GM19238 (cell line): ENCODE measurements around the gene FRAT2.

Experiments
- DNase-seq: peaks from one replicate; pipeline ENCODE4 v3.0.0; 2011; ENCODE audit warnings: low spot score; ENCODE audit not compliant: insufficient read length

FRAT2 gene

DNA sequence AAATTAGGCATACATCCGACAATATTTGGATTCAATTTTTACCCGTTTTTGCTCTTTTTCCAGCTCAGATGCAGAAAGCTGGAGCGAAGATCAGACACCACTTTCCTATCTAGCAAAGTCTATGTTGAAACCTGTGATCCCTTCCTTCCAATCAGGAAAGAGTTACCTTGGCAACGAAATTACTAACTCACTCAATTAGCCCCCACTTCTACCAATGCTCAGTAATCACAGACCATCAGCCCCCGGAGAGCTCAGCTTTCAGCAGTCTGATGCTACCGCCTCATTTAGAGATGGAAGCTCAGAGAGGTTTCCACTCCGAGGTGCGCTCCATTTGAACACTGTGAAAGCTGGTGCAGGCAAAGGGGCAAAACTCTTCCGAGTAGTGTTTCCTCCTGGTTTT lies 8.8 kb downstream of the FRAT2 start:
- no peak for DNase-seq

- no peak for DNase-seq
Measured at GRCh38 chr10:97323501-97323900, 11.0 kb downstream of the FRAT2 start.

GRCh38 chr10:97321804-97322190 lies 12.7 kb downstream of the FRAT2 start:
- DNase-seq: no peak

GRCh38 chr10:97321032-97321803 lies 13.3 kb downstream of the FRAT2 start:
- DNase-seq: no peak

DNA sequence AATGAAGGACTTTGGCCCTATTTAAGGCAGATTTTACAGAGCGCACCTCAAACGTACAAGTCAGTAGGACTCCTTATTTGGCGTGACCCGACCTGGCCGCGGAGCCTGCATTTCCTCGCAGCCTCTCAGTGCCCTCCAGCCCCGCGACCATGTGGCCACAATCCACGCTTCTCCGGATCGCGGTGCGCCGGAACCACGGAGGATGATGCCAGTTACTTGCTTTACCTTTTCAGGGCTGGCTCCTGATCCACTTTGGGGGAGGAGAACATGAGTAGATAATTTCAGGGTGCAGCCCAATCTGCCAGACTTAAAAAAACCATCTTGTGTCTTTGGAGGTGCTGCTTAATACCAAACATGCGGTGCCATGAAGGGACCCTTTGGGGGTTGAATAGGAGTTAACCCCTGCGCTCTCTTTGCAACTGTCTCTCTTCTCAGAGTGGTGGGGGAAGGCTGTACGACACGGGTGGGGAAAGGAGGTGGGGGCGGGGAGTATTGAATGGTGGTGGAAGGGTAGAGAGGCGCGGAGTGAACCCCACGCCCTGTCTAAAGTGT lies 14.0 kb downstream of the FRAT2 start:
- DNase-seq: no peak

- DNase-seq: peak; percentile 29
Measured at GRCh38 chr10:97319671-97320479, 14.7 kb downstream of the FRAT2 start.

- peak; percentile 74 for DNase-seq
Measured at GRCh38 chr10:97318772-97319651, 15.5 kb downstream of the FRAT2 start, which contains the start of gene FRAT1. Gene FRAT1, plus strand, starts transcription at chr10:97319271. Its CDS starts 183 bp downstream, at chr10:97319454.

- DNase-seq: no peak
Measured at GRCh38 chr10:97314671-97315070, 19.9 kb downstream of the FRAT2 start.

- no peak for DNase-seq
Measured at GRCh38 chr10:97312897-97313296, 21.6 kb downstream of the FRAT2 start.

DNA sequence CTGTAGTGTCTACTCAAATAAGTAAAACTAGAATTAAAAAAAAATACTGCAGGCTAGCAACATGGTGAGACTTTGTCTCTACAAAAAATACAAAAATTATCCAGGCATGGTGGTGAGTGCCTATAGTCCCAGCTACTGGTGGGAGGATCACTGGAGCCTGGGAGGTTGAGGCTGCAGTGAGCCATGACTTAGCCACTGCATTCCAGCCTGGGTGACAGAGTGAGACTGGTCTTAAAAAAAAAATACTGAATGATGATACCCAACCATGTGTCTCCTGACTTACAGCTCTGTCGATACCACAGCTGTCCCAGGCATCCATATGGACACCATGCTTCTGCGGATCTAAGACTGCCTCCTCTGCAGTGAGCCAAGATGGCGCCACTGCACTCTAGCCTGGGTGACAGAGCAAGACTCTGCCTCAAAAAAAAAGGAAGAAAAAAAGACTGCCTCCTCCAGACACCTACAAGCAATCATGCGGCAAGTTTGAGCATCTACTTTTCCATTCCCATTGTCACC lies 23.4 kb downstream of the FRAT2 start:
- no peak for DNase-seq

DNA sequence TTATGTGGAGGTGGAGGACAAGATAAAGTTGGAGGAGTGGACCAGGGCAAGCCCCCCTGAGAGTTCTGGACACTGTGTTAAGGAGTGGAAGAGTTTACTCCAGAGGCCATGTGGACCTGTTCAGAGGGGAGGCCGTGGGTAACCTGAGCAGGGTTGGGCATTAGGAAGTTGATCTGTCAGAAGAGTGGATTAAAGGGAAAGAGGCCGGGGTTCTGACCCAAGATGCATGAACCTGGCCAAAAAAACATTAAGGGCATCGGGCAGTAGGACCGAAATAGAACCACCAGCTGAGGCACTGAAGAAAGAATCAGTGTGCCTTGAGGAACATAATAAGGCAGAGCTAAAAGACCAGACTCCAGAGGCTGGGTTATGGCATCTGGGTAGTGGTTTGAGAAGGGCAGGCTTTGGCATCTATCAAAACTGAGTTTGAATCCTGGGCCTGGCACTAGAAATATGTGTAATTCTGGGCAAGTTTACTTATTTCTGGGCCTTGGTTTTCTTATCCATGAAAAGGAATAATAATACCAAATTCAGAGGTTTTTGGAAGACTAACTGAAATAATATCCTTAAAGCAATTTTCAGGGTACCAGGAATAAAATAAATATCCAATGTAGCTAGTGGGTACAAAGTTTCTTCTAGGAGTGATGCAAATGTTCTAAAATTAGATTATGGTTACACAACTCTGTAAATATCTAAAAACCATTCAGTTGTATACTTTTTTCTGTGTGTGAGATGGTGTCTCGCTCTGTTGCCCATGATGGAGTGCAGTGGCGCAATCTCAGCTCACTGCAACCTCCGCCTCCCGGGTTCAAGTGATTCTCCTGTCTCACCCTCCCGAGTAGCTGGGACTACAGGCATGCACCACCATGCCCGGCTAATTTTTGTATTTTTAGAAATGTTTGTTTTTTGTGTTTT lies 26.4 kb downstream of the FRAT2 start:
- no peak for DNase-seq

GRCh38 chr10:97307441-97307840 lies 27.1 kb downstream of the FRAT2 start:
- DNase-seq: no peak

DNA sequence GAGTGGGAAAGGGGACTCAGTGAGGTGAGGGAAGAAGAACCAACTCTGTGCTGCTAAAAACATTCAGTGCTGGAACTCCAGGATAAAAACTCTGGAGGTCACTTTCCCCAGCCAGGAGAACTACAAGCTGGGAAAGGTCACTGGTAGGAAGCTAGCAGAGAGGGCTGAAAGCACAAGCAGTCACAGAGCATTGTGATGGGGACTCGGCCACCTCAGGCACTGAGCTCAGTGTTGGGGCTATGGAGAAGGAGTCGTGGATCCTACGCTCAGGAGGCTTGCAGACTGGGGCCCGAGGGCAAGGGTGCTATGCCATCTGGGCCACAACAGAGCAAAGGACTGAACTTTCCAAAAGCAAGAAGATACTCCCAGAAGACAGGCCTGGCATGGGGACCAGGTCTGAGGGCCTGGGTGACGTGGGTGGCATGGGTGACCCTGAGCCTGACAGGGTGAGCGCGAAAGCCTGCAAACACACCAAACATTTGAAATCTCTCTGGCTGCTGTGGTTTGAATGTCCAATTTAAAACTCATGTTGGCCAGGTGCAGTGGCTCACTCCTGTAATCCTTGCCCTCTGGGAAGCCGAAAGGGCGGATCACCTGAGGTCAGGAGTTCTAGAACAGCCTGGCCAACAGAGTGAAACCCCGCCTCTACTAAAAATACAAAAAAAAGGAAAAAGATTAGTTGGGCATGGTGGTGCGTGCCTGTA lies 32.3 kb downstream of the FRAT2 start:
- DNase-seq: no peak

DNA sequence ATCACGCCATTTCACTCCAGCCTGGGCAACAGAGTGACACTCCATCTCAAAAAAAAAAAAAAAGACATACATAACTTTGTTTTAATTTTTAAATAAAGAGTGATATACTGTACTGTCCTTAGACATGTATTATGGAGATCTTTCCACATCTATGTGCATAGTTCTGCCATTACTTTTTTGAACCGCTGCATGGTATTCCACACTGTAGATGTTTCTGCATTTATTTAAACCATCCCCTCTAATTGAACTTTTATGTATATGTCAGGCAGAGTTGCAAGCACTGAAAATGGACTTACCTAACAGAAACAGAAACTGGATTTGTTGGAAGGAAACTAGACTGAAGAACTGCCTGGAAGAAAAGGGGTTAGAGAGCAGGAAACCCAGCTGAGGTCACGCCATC lies 33.5 kb downstream of the FRAT2 start:
- no peak for DNase-seq

DNA sequence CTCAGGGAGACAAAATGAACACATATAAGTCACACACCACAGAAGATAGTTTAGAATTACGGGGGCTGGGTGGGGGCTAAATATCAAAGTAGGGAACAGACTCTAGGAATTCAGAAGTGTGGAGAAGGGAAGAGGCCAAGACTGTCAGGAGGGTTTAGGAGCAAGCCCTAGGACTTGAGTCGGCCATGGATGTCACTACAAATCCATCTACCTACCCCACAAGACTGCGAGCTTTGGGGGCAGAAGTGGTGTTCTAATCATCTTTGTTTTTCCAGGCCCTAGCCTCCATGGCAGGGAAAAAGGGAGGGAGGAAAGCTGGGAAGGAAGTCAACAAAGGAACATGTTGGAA lies 36.3 kb downstream of the FRAT2 start:
- DNase-seq: no peak

- no peak for DNase-seq
Measured at GRCh38 chr10:97297556-97298222, 36.8 kb downstream of the FRAT2 start.

DNA sequence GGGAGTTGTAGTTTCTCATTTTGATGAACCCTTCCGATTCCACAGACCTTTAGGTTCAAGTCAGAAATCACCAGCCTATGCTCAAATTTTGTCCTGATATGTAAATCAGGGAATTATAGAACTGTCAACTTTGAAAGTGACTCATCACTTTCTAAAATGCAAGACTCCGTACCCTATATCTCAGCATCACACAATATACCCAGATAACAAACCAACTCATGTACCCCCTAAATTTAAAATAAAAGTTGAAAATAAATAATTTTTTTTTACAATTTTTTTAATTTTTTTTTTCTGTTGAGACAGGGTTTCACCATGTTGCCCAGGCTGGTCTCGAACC lies 41.7 kb downstream of the FRAT2 start:
- DNase-seq: no peak

GRCh38 chr10:97292097-97292861 lies 42.2 kb downstream of the FRAT2 start, which contains the start of gene ARHGAP19:
Gene ARHGAP19, minus strand, starts transcription at chr10:97292637. Its CDS starts 10 bp downstream, at chr10:97292627.
- DNase-seq: peak; percentile 92
